ENCODE results near the gene SSR1. TPM values are rescaled to one million over a fixed set of nuclear protein-coding genes. Genes with fewer than 3 reads are reported as not detected.

Gene SSR1
- total and polyA plus RNA-seq, 2 of the 13 experiments (the other 11 are each of a cell fraction or from before 2014, with no cell fraction given) = 203 to 243 TPM

DNA sequence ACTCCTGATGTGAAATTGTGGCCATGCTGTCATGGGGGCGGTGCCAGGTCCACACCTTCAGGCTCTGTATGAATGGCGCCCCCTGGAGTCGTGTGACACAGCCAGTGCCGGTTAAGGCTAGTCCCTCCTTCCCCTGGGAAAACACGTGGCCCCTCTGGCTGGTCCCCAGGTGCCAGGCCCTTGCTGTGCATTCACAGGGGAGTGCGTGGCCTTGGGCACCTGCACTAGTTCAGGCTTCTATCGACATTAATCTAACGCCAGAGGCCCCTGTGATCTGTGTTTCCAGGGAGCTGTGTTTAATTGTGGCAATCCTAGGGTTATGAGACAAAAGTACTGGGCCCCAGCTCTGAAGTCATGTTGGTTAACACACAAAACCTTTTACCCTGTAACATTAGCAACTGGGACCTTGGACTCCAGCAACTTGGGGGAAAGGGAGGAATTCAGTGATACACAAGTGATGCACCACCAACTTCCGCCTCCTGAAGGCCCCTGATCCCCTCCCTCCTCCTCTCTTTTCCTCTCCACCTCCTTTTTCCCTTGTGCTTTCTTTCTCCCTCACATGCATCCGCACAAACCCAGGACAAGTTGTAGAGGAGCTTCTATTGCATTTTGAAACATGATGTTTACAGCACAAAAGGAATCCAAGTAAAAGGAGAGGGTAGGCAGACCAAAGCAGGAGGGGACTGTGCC is 74.0 kb downstream of the SSR1 start (continued):
- TF ChIP-seq RFX3 (CRISPR knock-in tag; IDR thresholded peaks at IDR 0.05) = no peak
- peak; percentile 57; the same call in 1 of the 2 replicates for TF ChIP-seq ZNF335 (CRISPR knock-in tag; IDR thresholded peaks at IDR 0.05)
- no peak for TF ChIP-seq REXO4 (CRISPR knock-in tag; IDR thresholded peaks at IDR 0.05; ENCODE audit: borderline replicate concordance)
- TF ChIP-seq GATA4 (IDR thresholded peaks at IDR 0.05; ENCODE audit: borderline replicate concordance, low read depth) = no peak
- TF ChIP-seq FIP1L1 (IDR thresholded peaks at IDR 0.05; ENCODE audit: borderline replicate concordance, insufficient read depth, low read depth, low read length) = no peak
- TF ChIP-seq FOXK1 (CRISPR knock-in tag; IDR thresholded peaks at IDR 0.05; ENCODE audit: borderline replicate concordance, low read depth) = peak; percentile 64; the same call in 1 of the 2 replicates
- TF ChIP-seq ETV5 (CRISPR knock-in tag; IDR thresholded peaks at IDR 0.05; ENCODE audit: borderline replicate concordance) = no peak; the same call in 1 of the 2 replicates
- TF ChIP-seq, protein P1, sequence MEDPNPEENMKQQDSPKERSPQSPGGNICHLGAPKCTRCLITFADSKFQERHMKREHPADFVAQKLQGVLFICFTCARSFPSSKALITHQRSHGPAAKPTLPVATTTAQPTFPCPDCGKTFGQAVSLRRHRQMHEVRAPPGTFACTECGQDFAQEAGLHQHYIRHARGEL (CRISPR knock-in tag; IDR thresholded peaks at IDR 0.05) = no peak
- TF ChIP-seq, protein P2, sequence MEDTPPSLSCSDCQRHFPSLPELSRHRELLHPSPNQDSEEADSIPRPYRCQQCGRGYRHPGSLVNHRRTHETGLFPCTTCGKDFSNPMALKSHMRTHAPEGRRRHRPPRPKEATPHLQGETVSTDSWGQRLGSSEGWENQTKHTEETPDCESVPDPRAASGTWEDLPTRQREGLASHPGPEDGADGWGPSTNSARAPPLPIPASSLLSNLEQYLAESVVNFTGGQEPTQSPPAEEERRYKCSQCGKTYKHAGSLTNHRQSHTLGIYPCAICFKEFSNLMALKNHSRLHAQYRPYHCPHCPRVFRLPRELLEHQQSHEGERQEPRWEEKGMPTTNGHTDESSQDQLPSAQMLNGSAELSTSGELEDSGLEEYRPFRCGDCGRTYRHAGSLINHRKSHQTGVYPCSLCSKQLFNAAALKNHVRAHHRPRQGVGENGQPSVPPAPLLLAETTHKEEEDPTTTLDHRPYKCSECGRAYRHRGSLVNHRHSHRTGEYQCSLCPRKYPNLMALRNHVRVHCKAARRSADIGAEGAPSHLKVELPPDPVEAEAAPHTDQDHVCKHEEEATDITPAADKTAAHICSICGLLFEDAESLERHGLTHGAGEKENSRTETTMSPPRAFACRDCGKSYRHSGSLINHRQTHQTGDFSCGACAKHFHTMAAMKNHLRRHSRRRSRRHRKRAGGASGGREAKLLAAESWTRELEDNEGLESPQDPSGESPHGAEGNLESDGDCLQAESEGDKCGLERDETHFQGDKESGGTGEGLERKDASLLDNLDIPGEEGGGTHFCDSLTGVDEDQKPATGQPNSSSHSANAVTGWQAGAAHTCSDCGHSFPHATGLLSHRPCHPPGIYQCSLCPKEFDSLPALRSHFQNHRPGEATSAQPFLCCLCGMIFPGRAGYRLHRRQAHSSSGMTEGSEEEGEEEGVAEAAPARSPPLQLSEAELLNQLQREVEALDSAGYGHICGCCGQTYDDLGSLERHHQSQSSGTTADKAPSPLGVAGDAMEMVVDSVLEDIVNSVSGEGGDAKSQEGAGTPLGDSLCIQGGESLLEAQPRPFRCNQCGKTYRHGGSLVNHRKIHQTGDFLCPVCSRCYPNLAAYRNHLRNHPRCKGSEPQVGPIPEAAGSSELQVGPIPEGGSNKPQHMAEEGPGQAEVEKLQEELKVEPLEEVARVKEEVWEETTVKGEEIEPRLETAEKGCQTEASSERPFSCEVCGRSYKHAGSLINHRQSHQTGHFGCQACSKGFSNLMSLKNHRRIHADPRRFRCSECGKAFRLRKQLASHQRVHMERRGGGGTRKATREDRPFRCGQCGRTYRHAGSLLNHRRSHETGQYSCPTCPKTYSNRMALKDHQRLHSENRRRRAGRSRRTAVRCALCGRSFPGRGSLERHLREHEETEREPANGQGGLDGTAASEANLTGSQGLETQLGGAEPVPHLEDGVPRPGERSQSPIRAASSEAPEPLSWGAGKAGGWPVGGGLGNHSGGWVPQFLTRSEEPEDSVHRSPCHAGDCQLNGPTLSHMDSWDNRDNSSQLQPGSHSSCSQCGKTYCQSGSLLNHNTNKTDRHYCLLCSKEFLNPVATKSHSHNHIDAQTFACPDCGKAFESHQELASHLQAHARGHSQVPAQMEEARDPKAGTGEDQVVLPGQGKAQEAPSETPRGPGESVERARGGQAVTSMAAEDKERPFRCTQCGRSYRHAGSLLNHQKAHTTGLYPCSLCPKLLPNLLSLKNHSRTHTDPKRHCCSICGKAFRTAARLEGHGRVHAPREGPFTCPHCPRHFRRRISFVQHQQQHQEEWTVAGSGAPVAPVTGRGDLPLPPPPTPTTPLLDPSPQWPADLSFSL (CRISPR knock-in tag; IDR thresholded peaks at IDR 0.05) = peak; percentile 49; the same call in 1 of the 2 replicates
- peak; percentile 47; the same call in 1 of the 2 replicates for TF ChIP-seq KDM3A (CRISPR knock-in tag; IDR thresholded peaks at IDR 0.05; ENCODE audit: low read depth)
- TF ChIP-seq, protein P3, sequence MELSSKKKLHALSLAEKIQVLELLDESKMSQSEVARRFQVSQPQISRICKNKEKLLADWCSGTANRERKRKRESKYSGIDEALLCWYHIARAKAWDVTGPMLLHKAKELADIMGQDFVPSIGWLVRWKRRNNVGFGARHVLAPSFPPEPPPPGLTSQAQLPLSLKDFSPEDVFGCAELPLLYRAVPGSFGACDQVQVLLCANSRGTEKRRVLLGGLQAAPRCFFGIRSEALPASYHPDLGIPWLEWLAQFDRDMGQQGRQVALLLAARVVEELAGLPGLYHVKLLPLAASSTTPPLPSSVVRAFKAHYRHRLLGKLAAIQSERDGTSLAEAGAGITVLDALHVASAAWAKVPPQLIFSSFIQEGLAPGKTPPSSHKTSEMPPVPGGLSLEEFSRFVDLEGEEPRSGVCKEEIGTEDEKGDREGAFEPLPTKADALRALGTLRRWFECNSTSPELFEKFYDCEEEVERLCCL (CRISPR knock-in tag; IDR thresholded peaks at IDR 0.05; ENCODE audit: borderline replicate concordance) = no peak
- TF ChIP-seq ZNF772 (CRISPR knock-in tag; IDR thresholded peaks at IDR 0.05) = peak; percentile 44; the same call in 1 of the 2 replicates
- TF ChIP-seq KDM4B (CRISPR knock-in tag; IDR thresholded peaks at IDR 0.05) = no peak
- TF ChIP-seq ZNF234 (CRISPR knock-in tag; conservative IDR thresholded peaks at IDR 0.05) = no peak
- TF ChIP-seq, protein P4, sequence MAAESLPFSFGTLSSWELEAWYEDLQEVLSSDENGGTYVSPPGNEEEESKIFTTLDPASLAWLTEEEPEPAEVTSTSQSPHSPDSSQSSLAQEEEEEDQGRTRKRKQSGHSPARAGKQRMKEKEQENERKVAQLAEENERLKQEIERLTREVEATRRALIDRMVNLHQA (CRISPR knock-in tag; IDR thresholded peaks at IDR 0.05) = no peak
- no peak for TF ChIP-seq CHCHD3 (CRISPR knock-in tag; IDR thresholded peaks at IDR 0.05)
- peak; percentile 85; the same call in 1 of the 2 replicates for TF ChIP-seq SMYD3 (CRISPR knock-in tag; IDR thresholded peaks at IDR 0.05)
- no peak for TF ChIP-seq IKZF4 (CRISPR knock-in tag; IDR thresholded peaks at IDR 0.05; ENCODE audit: borderline replicate concordance, low read depth, not compliant biosample characterization)
- TF ChIP-seq, protein P5, sequence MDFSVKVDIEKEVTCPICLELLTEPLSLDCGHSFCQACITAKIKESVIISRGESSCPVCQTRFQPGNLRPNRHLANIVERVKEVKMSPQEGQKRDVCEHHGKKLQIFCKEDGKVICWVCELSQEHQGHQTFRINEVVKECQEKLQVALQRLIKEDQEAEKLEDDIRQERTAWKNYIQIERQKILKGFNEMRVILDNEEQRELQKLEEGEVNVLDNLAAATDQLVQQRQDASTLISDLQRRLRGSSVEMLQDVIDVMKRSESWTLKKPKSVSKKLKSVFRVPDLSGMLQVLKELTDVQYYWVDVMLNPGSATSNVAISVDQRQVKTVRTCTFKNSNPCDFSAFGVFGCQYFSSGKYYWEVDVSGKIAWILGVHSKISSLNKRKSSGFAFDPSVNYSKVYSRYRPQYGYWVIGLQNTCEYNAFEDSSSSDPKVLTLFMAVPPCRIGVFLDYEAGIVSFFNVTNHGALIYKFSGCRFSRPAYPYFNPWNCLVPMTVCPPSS (IDR thresholded peaks at IDR 0.05) = no peak
- TF ChIP-seq ZNF253 (CRISPR knock-in tag; IDR thresholded peaks at IDR 0.05; ENCODE audit: borderline replicate concordance) = no peak
